ENCODE data around the gene POLR1G. TPM values are rescaled to one million over a fixed set of nuclear protein-coding genes. Genes with fewer than 3 reads are reported as not detected.

Gene POLR1G
- total and polyA plus RNA-seq, 9 of the 15 experiments (the other 6 are each of a cell fraction or from before 2014, with no cell fraction given), result 3.0 to 50.1 (median 27.4) TPM

DNA sequence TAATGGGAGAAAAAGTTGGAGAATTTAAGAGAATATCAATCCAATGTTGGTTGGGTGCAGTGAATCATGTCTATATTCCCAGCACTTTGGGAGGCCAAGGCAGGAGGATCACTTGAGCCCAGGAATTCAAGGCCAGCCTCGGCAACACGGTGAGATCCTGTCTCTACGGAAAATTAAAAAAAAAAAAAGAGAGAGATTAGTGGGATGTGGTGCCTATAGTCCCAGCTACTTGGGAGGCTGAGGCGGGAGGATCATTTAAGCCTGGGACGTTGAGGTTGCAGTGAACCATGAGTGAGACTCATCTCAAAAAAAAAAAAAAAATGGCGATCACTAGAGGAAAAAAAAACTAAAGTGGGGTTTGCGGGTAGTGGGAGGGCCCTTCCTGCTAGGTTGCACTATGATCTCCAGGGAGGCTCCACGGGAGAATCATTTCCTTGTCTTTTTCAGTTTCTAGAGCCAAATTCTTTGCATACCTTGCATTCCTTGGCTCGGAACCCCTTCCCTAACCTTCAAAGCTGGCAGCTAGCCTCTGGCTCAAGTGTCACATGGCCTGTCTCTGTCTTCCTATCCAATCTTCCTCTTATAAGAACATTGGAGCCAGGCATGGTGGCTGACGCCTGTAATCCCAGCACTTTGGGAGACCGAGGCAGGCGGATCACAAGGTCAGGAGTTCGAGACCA lies 30.3 kb upstream of the POLR1G start:
- H3K9me3 ChIP-seq (replicated peaks; ENCODE audit: control insufficient read depth, insufficient read depth, low read depth, low read length), result no peaks in the 10 kb centered on the region
- H3K4me1 ChIP-seq (replicated peaks in 1 of 2; ENCODE audit: control insufficient read depth in 2 of 2, insufficient read depth in 2 of 2, low read length in 2 of 2), result peaks cover 6 to 9% of the 10 kb centered on the region in 2 experiments
- H3K27me3 ChIP-seq (ENCODE audit: control insufficient read depth in 2 of 2, insufficient read depth in 2 of 2, low read length in 2 of 2), result no peaks in the 10 kb centered on the region
- ATAC-seq, result no peak
- FAIRE-seq, result no peak
- POLR2A ChIA-PET, result no interaction called here
- no peak overlapping the region for H3K4me2 ChIP-seq (ENCODE audit: insufficient read depth, low read length)
- no peaks in the 10 kb centered on the region for H4K20me1 ChIP-seq (replicated peaks; ENCODE audit: control insufficient read depth, insufficient read depth, low read length)
- no peaks in the 10 kb centered on the region for H3K79me2 ChIP-seq (ENCODE audit: control insufficient read depth, insufficient read depth, low read length)
- in situ Hi-C loops (cut with MboI) (no loop called here), intact Hi-C loops (cut with micrococcal nuclease) (no loop called here)
- no peak overlapping the region for H2AFZ ChIP-seq (ENCODE audit: low read depth, low read length)
- no peaks in the 10 kb centered on the region for H3K36me3 ChIP-seq (ENCODE audit: control insufficient read depth, insufficient read depth, low read length)
- BruUV-seq (replicated peaks), result no TSS peak
- no peak overlapping the region for H3K27ac ChIP-seq (ENCODE audit: extremely low read depth, low read depth, low read length)
- DNase-seq (ENCODE audit: extremely low read depth in 1 of 4, low spot score in 3 of 4), result peak in 1 of 4 experiments; percentile 2
- no peak for TF ChIP-seq SMARCE1 (IDR thresholded peaks at IDR 0.05)
- TF ChIP-seq, protein P1, sequence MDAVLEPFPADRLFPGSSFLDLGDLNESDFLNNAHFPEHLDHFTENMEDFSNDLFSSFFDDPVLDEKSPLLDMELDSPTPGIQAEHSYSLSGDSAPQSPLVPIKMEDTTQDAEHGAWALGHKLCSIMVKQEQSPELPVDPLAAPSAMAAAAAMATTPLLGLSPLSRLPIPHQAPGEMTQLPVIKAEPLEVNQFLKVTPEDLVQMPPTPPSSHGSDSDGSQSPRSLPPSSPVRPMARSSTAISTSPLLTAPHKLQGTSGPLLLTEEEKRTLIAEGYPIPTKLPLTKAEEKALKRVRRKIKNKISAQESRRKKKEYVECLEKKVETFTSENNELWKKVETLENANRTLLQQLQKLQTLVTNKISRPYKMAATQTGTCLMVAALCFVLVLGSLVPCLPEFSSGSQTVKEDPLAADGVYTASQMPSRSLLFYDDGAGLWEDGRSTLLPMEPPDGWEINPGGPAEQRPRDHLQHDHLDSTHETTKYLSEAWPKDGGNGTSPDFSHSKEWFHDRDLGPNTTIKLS (IDR thresholded peaks at IDR 0.05; ENCODE audit: borderline replicate concordance, low read depth), result no peak
- no peak for TF ChIP-seq DPF2 (IDR thresholded peaks at IDR 0.05)
- TF ChIP-seq, protein P2, sequence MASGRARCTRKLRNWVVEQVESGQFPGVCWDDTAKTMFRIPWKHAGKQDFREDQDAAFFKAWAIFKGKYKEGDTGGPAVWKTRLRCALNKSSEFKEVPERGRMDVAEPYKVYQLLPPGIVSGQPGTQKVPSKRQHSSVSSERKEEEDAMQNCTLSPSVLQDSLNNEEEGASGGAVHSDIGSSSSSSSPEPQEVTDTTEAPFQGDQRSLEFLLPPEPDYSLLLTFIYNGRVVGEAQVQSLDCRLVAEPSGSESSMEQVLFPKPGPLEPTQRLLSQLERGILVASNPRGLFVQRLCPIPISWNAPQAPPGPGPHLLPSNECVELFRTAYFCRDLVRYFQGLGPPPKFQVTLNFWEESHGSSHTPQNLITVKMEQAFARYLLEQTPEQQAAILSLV (tag; IDR thresholded peaks at IDR 0.05), result no peak
- TF ChIP-seq MYBL2 (IDR thresholded peaks at IDR 0.05; ENCODE audit: low read depth), result no peak
- no peak for TF ChIP-seq MYBL2 (CRISPR knock-in tag; IDR thresholded peaks at IDR 0.05; ENCODE audit: borderline replicate concordance)
- no peak for TF ChIP-seq ESRRB (CRISPR knock-in tag; IDR thresholded peaks at IDR 0.05; ENCODE audit: borderline replicate concordance)
- TF ChIP-seq PTBP1 (IDR thresholded peaks at IDR 0.05; ENCODE audit: low read depth, low read length), result no peak
- TF ChIP-seq TEAD1 (CRISPR knock-in tag; IDR thresholded peaks at IDR 0.05), result no peak
- TF ChIP-seq, protein P3, sequence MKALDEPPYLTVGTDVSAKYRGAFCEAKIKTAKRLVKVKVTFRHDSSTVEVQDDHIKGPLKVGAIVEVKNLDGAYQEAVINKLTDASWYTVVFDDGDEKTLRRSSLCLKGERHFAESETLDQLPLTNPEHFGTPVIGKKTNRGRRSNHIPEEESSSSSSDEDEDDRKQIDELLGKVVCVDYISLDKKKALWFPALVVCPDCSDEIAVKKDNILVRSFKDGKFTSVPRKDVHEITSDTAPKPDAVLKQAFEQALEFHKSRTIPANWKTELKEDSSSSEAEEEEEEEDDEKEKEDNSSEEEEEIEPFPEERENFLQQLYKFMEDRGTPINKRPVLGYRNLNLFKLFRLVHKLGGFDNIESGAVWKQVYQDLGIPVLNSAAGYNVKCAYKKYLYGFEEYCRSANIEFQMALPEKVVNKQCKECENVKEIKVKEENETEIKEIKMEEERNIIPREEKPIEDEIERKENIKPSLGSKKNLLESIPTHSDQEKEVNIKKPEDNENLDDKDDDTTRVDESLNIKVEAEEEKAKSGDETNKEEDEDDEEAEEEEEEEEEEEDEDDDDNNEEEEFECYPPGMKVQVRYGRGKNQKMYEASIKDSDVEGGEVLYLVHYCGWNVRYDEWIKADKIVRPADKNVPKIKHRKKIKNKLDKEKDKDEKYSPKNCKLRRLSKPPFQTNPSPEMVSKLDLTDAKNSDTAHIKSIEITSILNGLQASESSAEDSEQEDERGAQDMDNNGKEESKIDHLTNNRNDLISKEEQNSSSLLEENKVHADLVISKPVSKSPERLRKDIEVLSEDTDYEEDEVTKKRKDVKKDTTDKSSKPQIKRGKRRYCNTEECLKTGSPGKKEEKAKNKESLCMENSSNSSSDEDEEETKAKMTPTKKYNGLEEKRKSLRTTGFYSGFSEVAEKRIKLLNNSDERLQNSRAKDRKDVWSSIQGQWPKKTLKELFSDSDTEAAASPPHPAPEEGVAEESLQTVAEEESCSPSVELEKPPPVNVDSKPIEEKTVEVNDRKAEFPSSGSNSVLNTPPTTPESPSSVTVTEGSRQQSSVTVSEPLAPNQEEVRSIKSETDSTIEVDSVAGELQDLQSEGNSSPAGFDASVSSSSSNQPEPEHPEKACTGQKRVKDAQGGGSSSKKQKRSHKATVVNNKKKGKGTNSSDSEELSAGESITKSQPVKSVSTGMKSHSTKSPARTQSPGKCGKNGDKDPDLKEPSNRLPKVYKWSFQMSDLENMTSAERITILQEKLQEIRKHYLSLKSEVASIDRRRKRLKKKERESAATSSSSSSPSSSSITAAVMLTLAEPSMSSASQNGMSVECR (CRISPR knock-in tag; IDR thresholded peaks at IDR 0.05), result no peak
- CTCF ChIA-PET (ENCODE audit: low intra/inter-chr PET ratio), result interaction anchor here (0.6 kb wide), 1 partner anchor 29 kb away, joined by 3 read pairs; no protein-coding TSS in a partner anchor
- H3K9ac ChIP-seq (ENCODE audit: insufficient read depth in 1 of 2, low read depth in 2 of 2, low read length in 2 of 2), result no peak overlapping the region
- H3K9me1 ChIP-seq (ENCODE audit: control insufficient read depth, insufficient read depth, low read length), result no peaks in the 10 kb centered on the region
- 64% methylated on average over 9 of the region's 13 CpGs for WGBS (ENCODE audit: insufficient coverage, low coverage, missing lambda C conversion rate)
- H3K4me3 ChIP-seq, result no peak overlapping the region

Measured in K562 (cell line).